Measurements from ENCODE around the gene PLA2G4E.

The PLA2G4E gene

GRCh38 chr15:42001236-42001635, 19.6 kb downstream of the PLA2G4E start:
- Histone ChIP-seq H2BK120ac (ENCODE audit: low read depth, low read length) (no peak overlapping the region), H3K9me3 (ENCODE audit: control insufficient read depth, low read length) (no peaks in the 10 kb centered on the region), H4K91ac (ENCODE audit: low read length) (no peak overlapping the region), H2AK5ac (ENCODE audit: low read length, severe bottlenecking) (no peak overlapping the region), H3K4me2 (ENCODE audit: low read length, poor library complexity, severe bottlenecking) (no peak overlapping the region), H2AFZ (ENCODE audit: low read depth, low read length) (no peak overlapping the region), H2BK5ac (ENCODE audit: low read depth, low read length, poor library complexity, severe bottlenecking) (no peak overlapping the region), H3K4me3 (ENCODE audit: insufficient read depth in 1 of 2, low read depth in 1 of 2, low read length in 2 of 2) (no peak overlapping the region), H2BK15ac (ENCODE audit: low read depth, poor library complexity, severe bottlenecking) (no peak overlapping the region), H3K9ac (ENCODE audit: low read length) (no peak overlapping the region), H3K4me1 (ENCODE audit: control insufficient read depth, insufficient read depth, low read depth, low read length) (no peaks in the 10 kb centered on the region), H3K18ac (ENCODE audit: low read depth in 1 of 2, low read length in 2 of 2) (no peak overlapping the region), H3K27me3 (ENCODE audit: control insufficient read depth in 1 of 2, insufficient read depth in 1 of 2, low read length in 2 of 2) (peaks cover 49 to 84% of the 10 kb centered on the region in 2 experiments), H3K23ac (ENCODE audit: low read length in 2 of 2) (no peak overlapping the region), H3K79me1 (replicated peaks; ENCODE audit: low read length, poor library complexity, severe bottlenecking) (no peaks in the 10 kb centered on the region), H3K14ac (ENCODE audit: low read length in 2 of 2) (no peak overlapping the region), H3K36me3 (ENCODE audit: control insufficient read depth in 1 of 2, insufficient read depth in 2 of 2, low read depth in 1 of 2, low read length in 2 of 2) (no peaks in the 10 kb centered on the region), H3K4ac (ENCODE audit: low read depth in 1 of 2, low read length in 2 of 2) (no peak overlapping the region), H3K27ac (ENCODE audit: low read length, poor library complexity, severe bottlenecking) (no peak overlapping the region), H2BK12ac (ENCODE audit: low read length in 2 of 2) (no peak overlapping the region), H4K8ac (ENCODE audit: low read length) (no peak overlapping the region)
- DNase-seq, result no peak
- 60% methylated on average over 4 of the region's 4 CpGs for WGBS

GRCh38 chr15:41999290-42000285, 21.3 kb downstream of the PLA2G4E start:
- no peak overlapping the region for H3K23ac ChIP-seq (ENCODE audit: low read length in 2 of 2)
- H2BK120ac ChIP-seq (ENCODE audit: low read depth, low read length), result no peak overlapping the region
- no peak overlapping the region for H3K4ac ChIP-seq (ENCODE audit: low read depth in 1 of 2, low read length in 2 of 2)
- H2BK12ac ChIP-seq (ENCODE audit: low read length in 2 of 2), result no peak overlapping the region
- H3K4me3 ChIP-seq (ENCODE audit: insufficient read depth in 1 of 2, low read depth in 1 of 2, low read length in 2 of 2), result no peak overlapping the region
- H3K9me3 ChIP-seq (ENCODE audit: control insufficient read depth, low read length), result no peaks in the 10 kb centered on the region
- WGBS, result 82% methylated on average over 11 of the region's 15 CpGs
- H3K9ac ChIP-seq (ENCODE audit: low read length), result no peak overlapping the region
- no peaks in the 10 kb centered on the region for H3K4me1 ChIP-seq (ENCODE audit: control insufficient read depth, insufficient read depth, low read depth, low read length)
- no peak overlapping the region for H2BK15ac ChIP-seq (ENCODE audit: low read depth, poor library complexity, severe bottlenecking)
- H2AK5ac ChIP-seq (ENCODE audit: low read length, severe bottlenecking), result no peak overlapping the region
- H4K8ac ChIP-seq (ENCODE audit: low read length), result no peak overlapping the region
- H3K18ac ChIP-seq (ENCODE audit: low read depth in 1 of 2, low read length in 2 of 2), result no peak overlapping the region
- DNase-seq, result no peak
- no peaks in the 10 kb centered on the region for H3K79me1 ChIP-seq (replicated peaks; ENCODE audit: low read length, poor library complexity, severe bottlenecking)
- no peak overlapping the region for H3K27ac ChIP-seq (ENCODE audit: low read length, poor library complexity, severe bottlenecking)
- no peak overlapping the region for H2BK5ac ChIP-seq (ENCODE audit: low read depth, low read length, poor library complexity, severe bottlenecking)
- no peak overlapping the region for H3K4me2 ChIP-seq (ENCODE audit: low read length, poor library complexity, severe bottlenecking)
- no peaks in the 10 kb centered on the region for H3K36me3 ChIP-seq (ENCODE audit: control insufficient read depth in 1 of 2, insufficient read depth in 2 of 2, low read depth in 1 of 2, low read length in 2 of 2)
- H4K91ac ChIP-seq (ENCODE audit: low read length), result no peak overlapping the region
- H2AFZ ChIP-seq (ENCODE audit: low read depth, low read length), result no peak overlapping the region
- H3K27me3 ChIP-seq (ENCODE audit: control insufficient read depth in 1 of 2, insufficient read depth in 1 of 2, low read length in 2 of 2), result peaks cover 33 to 68% of the 10 kb centered on the region in 2 experiments
- H3K14ac ChIP-seq (ENCODE audit: low read length in 2 of 2), result no peak overlapping the region

DNA sequence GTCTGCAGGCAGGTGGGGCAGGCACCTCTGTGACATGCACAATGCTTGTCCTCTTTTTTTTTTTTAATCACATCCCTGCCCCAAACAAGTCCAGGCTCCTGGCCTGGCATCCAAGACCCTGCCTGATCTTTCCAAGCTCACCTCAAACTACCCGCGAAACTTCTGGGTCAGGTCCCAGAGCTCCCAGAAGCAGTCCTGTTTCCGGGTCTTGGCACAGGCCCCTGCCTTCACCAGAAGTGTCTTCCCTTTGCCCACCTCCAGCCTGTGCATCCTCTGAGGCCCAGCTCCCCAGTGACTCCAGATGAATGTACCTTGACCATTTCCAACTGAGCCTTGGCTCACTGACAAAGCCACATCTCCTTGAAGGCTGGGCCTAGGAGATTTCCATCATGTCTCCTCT, 23.0 kb downstream of the PLA2G4E start:
- no peak overlapping the region for H2AFZ ChIP-seq (ENCODE audit: low read depth, low read length)
- no peak overlapping the region for H2BK120ac ChIP-seq (ENCODE audit: low read depth, low read length)
- H3K4me1 ChIP-seq (ENCODE audit: control insufficient read depth, insufficient read depth, low read depth, low read length), result no peaks in the 10 kb centered on the region
- no peak overlapping the region for H3K9ac ChIP-seq (ENCODE audit: low read length)
- peaks cover 25 to 58% of the 10 kb centered on the region in 2 experiments for H3K27me3 ChIP-seq (ENCODE audit: control insufficient read depth in 1 of 2, insufficient read depth in 1 of 2, low read length in 2 of 2)
- H3K14ac ChIP-seq (ENCODE audit: low read length in 2 of 2), result no peak overlapping the region
- no peak overlapping the region for H3K4me3 ChIP-seq (ENCODE audit: insufficient read depth in 1 of 2, low read depth in 1 of 2, low read length in 2 of 2)
- no peak overlapping the region for H3K4me2 ChIP-seq (ENCODE audit: low read length, poor library complexity, severe bottlenecking)
- WGBS, result 77% methylated on average over 3 of the region's 3 CpGs
- H2BK5ac ChIP-seq (ENCODE audit: low read depth, low read length, poor library complexity, severe bottlenecking), result no peak overlapping the region
- no peak overlapping the region for H4K91ac ChIP-seq (ENCODE audit: low read length)
- no peaks in the 10 kb centered on the region for H3K36me3 ChIP-seq (ENCODE audit: control insufficient read depth in 1 of 2, insufficient read depth in 2 of 2, low read depth in 1 of 2, low read length in 2 of 2)
- no peaks in the 10 kb centered on the region for H3K79me1 ChIP-seq (replicated peaks; ENCODE audit: low read length, poor library complexity, severe bottlenecking)
- H2AK5ac ChIP-seq (ENCODE audit: low read length, severe bottlenecking), result no peak overlapping the region
- H4K8ac ChIP-seq (ENCODE audit: low read length), result no peak overlapping the region
- H2BK15ac ChIP-seq (ENCODE audit: low read depth, poor library complexity, severe bottlenecking), result no peak overlapping the region
- no peak for DNase-seq
- no peak overlapping the region for H3K4ac ChIP-seq (ENCODE audit: low read depth in 1 of 2, low read length in 2 of 2)
- H3K18ac ChIP-seq (ENCODE audit: low read depth in 1 of 2, low read length in 2 of 2), result no peak overlapping the region
- H3K27ac ChIP-seq (ENCODE audit: low read length, poor library complexity, severe bottlenecking), result no peak overlapping the region
- H3K23ac ChIP-seq (ENCODE audit: low read length in 2 of 2), result no peak overlapping the region
- no peak overlapping the region for H2BK12ac ChIP-seq (ENCODE audit: low read length in 2 of 2)
- no peaks in the 10 kb centered on the region for H3K9me3 ChIP-seq (ENCODE audit: control insufficient read depth, low read length)

- H3K14ac ChIP-seq (ENCODE audit: low read length in 2 of 2), result no peak overlapping the region
- H2AK5ac ChIP-seq (ENCODE audit: low read length, severe bottlenecking), result no peak overlapping the region
- H3K4me2 ChIP-seq (ENCODE audit: low read length, poor library complexity, severe bottlenecking), result no peak overlapping the region
- H2BK120ac ChIP-seq (ENCODE audit: low read depth, low read length), result no peak overlapping the region
- H3K79me1 ChIP-seq (replicated peaks; ENCODE audit: low read length, poor library complexity, severe bottlenecking), result no peaks in the 10 kb centered on the region
- H2BK12ac ChIP-seq (ENCODE audit: low read length in 2 of 2), result no peak overlapping the region
- H3K27me3 ChIP-seq (ENCODE audit: control insufficient read depth in 1 of 2, insufficient read depth in 1 of 2, low read length in 2 of 2), result peaks cover 25 to 52% of the 10 kb centered on the region in 2 experiments
- DNase-seq, result no peak
- no peak overlapping the region for H3K4ac ChIP-seq (ENCODE audit: low read depth in 1 of 2, low read length in 2 of 2)
- H3K36me3 ChIP-seq (ENCODE audit: control insufficient read depth in 1 of 2, insufficient read depth in 2 of 2, low read depth in 1 of 2, low read length in 2 of 2), result no peaks in the 10 kb centered on the region
- H3K18ac ChIP-seq (ENCODE audit: low read depth in 1 of 2, low read length in 2 of 2), result no peak overlapping the region
- 89% methylated on average over 13 of the region's 13 CpGs for WGBS
- no peak overlapping the region for H2AFZ ChIP-seq (ENCODE audit: low read depth, low read length)
- H3K9ac ChIP-seq (ENCODE audit: low read length), result no peak overlapping the region
- H3K23ac ChIP-seq (ENCODE audit: low read length in 2 of 2), result no peak overlapping the region
- H2BK5ac ChIP-seq (ENCODE audit: low read depth, low read length, poor library complexity, severe bottlenecking), result no peak overlapping the region
- H4K8ac ChIP-seq (ENCODE audit: low read length), result no peak overlapping the region
- H3K4me3 ChIP-seq (ENCODE audit: insufficient read depth in 1 of 2, low read depth in 1 of 2, low read length in 2 of 2), result no peak overlapping the region
- H2BK15ac ChIP-seq (ENCODE audit: low read depth, poor library complexity, severe bottlenecking), result no peak overlapping the region
- no peaks in the 10 kb centered on the region for H3K4me1 ChIP-seq (ENCODE audit: control insufficient read depth, insufficient read depth, low read depth, low read length)
- no peak overlapping the region for H3K27ac ChIP-seq (ENCODE audit: low read length, poor library complexity, severe bottlenecking)
- no peaks in the 10 kb centered on the region for H3K9me3 ChIP-seq (ENCODE audit: control insufficient read depth, low read length)
- no peak overlapping the region for H4K91ac ChIP-seq (ENCODE audit: low read length)
Measured at GRCh38 chr15:41996921-41997592, 23.8 kb downstream of the PLA2G4E start.

All from mesenchymal stem cell (in vitro differentiated cells and primary cell).